ENCODE measurements around the gene P3H4.
"Not testable (repeated sequence)": the region's sequence is repeated elsewhere in the genome, so short reads cannot be mapped to it uniquely, and the experiment has no call there.

Gene P3H4, protein sequence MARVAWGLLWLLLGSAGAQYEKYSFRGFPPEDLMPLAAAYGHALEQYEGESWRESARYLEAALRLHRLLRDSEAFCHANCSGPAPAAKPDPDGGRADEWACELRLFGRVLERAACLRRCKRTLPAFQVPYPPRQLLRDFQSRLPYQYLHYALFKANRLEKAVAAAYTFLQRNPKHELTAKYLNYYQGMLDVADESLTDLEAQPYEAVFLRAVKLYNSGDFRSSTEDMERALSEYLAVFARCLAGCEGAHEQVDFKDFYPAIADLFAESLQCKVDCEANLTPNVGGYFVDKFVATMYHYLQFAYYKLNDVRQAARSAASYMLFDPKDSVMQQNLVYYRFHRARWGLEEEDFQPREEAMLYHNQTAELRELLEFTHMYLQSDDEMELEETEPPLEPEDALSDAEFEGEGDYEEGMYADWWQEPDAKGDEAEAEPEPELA

DNA sequence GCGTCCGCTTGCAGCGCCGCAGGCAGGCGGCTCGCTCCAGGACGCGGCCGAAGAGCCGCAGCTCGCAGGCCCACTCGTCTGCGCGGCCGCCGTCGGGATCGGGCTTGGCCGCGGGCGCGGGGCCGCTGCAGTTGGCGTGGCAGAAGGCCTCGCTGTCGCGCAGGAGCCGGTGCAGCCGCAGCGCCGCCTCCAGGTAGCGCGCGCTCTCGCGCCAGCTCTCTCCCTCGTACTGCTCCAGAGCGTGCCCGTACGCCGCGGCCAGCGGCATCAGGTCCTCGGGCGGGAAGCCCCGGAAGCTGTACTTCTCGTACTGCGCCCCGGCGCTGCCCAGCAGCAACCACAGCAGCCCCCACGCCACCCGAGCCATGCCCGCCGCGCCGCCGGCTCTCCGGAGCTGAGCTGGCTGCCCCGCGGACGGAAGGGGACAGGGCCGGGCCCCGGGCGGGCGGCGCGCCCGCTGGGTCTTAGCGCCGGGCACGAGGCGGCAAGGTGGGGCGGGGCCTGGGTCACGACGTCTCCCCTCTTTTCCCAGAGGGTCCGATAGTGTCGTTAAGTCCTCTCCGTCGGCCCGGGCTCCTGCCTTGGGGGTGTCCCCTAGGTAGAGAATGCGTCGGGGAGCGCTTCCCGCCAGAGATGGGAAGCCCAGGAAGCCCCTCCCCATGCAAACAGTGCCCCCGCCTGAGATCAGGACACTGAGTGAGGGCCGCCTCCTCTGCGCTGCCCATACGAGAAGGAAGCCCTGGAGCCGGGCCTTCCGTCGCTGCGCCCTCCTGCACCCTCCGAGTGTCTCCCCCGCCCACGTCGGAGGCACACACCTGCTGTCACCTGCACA is at the start of gene P3H4:
Gene P3H4, minus strand, starts transcription at position 401 of the 832 bp plus-strand sequence. Its CDS starts 34 bp downstream, at position 367.
- Histone ChIP-seq H3K9me3 (replicated peaks in 1 of 11) (no peaks in the 10 kb centered on the region), H3K27me3 (peaks cover 0 to 6% (median 0%) of the 10 kb centered on the region in 11 experiments; a peak in 5 of 22 replicates), H3K4me3 (peak within 1 kb of the TSS; percentile 63 to 83 (median 71)), H3K9ac (peak within 1 kb of the TSS; percentile 67 to 84 (median 79)), H3K27ac (peak within 1 kb of the TSS; percentile 6 to 77 (median 67); a peak in 19 of 22 replicates), H4K20me1 (peaks cover 0 to 16% (median 0%) of the 10 kb centered on the region in 11 experiments; a peak in 6 of 22 replicates), H3K4me1 (peaks cover 20 to 49% (median 42%) of the 10 kb centered on the region in 10 experiments), H3K4me2 (peak within 1 kb of the TSS; percentile 93 to 100 (median 97)), H3K36me3 (0 out of 22 replicates have a peak, but pooled peaks cover 0 to 7% (median 0%) of the 10 kb centered on the region in 11 experiments)
- TF ChIP-seq Cebpa-rat (IDR thresholded peaks at IDR 0.05) = no peak

DNA sequence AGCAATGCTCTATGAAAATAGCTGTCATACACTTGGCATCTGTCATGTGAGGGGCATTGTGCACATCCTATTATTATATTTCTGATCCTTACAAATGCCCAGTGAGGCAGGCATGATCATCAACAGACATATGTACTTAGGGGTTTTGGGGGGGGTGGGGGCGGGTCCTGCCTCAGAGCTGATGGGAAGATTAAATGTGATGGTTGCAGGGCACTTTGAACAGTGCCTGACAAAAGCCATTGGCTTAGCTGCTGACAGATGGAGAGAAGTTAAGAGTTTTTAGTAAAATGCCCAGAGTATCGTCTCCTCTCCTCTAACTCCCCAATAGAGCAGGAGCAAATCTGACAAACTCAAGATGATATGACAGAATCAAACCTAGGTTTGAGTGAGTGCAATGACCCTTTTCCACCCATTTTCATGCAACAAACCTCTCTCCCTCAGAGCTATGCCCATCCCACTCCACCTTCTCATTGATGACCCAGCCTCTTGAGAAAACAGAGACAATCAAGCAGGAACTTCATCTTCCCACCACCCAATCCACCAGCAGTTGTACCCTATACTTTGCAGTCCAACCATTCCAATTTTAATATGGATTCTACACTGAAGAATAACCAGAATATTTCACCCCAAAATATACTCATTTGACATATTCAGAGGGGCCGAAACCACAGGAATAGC is 48.6 kb upstream of the P3H4 start:
- Histone ChIP-seq H3K9ac (peak overlapping the region in 3 of 11 experiments; percentile 1 to 37 (median 20); a peak in 2 of 22 replicates), H3K9me3 (replicated peaks in 1 of 11) (no peaks in the 10 kb centered on the region), H3K4me1 (peaks cover 34 to 40% (median 38%) of the 10 kb centered on the region in 10 experiments), H3K27me3 (no peaks in the 10 kb centered on the region), H4K20me1 (peaks cover 44 to 96% (median 87%) of the 10 kb centered on the region in 11 experiments; a peak in 21 of 22 replicates), H3K4me3 (no peak overlapping the region), H3K36me3 (peaks cover 0 to 13% (median 5%) of the 10 kb centered on the region in 11 experiments; a peak in 11 of 22 replicates), H3K27ac (no peak overlapping the region), H3K4me2 (peak overlapping the region in 6 of 11 experiments; percentile 82 to 99 (median 96); a peak in 5 of 22 replicates)
- no peak for TF ChIP-seq Cebpa-rat (IDR thresholded peaks at IDR 0.05)

GRCh38 chr17:41851382-41851781 is 39.6 kb upstream of the P3H4 start:
- H3K4me2 ChIP-seq = peak overlapping the region; percentile 25 to 67 (median 47); a peak in 20 of 22 replicates
- not testable (repeated sequence) for H3K4me3 ChIP-seq; H3K27ac ChIP-seq; H3K27me3 ChIP-seq; H3K9me3 ChIP-seq (replicated peaks in 1 of 11)
- peaks cover 18 to 63% (median 53%) of the 10 kb centered on the region in 11 experiments for H3K36me3 ChIP-seq
- H3K4me1 ChIP-seq = peaks cover 30 to 40% (median 36%) of the 10 kb centered on the region in 10 experiments
- H3K9ac ChIP-seq = 0 out of 22 replicates have a peak overlapping the region, but pooled peaks of 1 of the 11 experiments have one; percentile 10
- H4K20me1 ChIP-seq = peaks cover 3 to 98% (median 76%) of the 10 kb centered on the region in 11 experiments; a peak in 17 of 22 replicates

- Histone ChIP-seq H3K4me1 (peaks cover 30 to 42% (median 36%) of the 10 kb centered on the region in 10 experiments), H3K4me3 (no peak overlapping the region), H4K20me1 (peaks cover 3 to 78% (median 59%) of the 10 kb centered on the region in 11 experiments; a peak in 15 of 22 replicates), H3K4me2 (peak overlapping the region in 10 of 11 experiments; percentile 25 to 67 (median 48); a peak in 17 of 22 replicates), H3K27ac (peak overlapping the region in 6 of 11 experiments; percentile 10 to 46 (median 22); a peak in 8 of 22 replicates), H3K9ac (peak overlapping the region in 2 of 11 experiments; percentile 16 to 38; a peak in 3 of 22 replicates), H3K36me3 (peaks cover 12 to 52% (median 42%) of the 10 kb centered on the region in 11 experiments), H3K27me3 (no peaks in the 10 kb centered on the region), H3K9me3 (replicated peaks in 1 of 11) (no peaks in the 10 kb centered on the region)
- TF ChIP-seq Cebpa-rat (IDR thresholded peaks at IDR 0.05) = no peak
These were observed 37.7 kb upstream of the P3H4 start for GRCh38 chr17:41849251-41849990.

DNA sequence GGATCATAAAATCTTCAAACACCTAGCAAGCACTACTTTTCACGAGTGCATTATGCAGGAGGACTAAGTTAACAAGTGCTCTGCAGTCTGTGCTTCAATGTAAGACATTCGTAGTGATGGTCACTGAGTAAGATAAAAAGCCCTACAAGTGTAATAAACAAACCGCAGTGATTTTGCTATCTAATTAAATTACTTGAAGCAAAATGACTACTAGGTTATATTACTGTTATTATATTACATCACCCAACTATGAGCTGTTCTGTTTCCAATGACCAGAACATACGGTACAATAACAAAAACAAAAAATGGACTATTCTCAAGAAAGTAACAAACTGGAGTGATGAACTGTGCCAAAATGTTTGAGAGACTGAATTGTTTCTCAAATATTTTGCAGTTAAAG is 37.0 kb upstream of the P3H4 start:
- no peaks in the 10 kb centered on the region for H3K27me3 ChIP-seq
- H3K9ac ChIP-seq = peak overlapping the region in 1 of 11 experiments; percentile 38; a peak in 1 of 22 replicates
- no peak overlapping the region for H3K4me3 ChIP-seq
- peaks cover 3 to 72% (median 52%) of the 10 kb centered on the region in 11 experiments; a peak in 15 of 22 replicates for H4K20me1 ChIP-seq
- no peaks in the 10 kb centered on the region for H3K9me3 ChIP-seq (replicated peaks in 1 of 11)
- no peak for TF ChIP-seq Cebpa-rat (IDR thresholded peaks at IDR 0.05)
- H3K4me2 ChIP-seq = peak overlapping the region in 5 of 11 experiments; percentile 25 to 61 (median 47); a peak in 10 of 22 replicates
- peaks cover 30 to 42% (median 36%) of the 10 kb centered on the region in 10 experiments for H3K4me1 ChIP-seq
- peaks cover 6 to 46% (median 36%) of the 10 kb centered on the region in 11 experiments for H3K36me3 ChIP-seq
- H3K27ac ChIP-seq = peak overlapping the region in 4 of 11 experiments; percentile 16 to 46 (median 21); a peak in 4 of 22 replicates

- TF ChIP-seq Cebpa-rat (IDR thresholded peaks at IDR 0.05) = no peak
- no peak overlapping the region for H3K4me3 ChIP-seq
- no peak overlapping the region for H3K9ac ChIP-seq
- H3K27ac ChIP-seq = no peak overlapping the region
- peaks cover 0 to 33% (median 14%) of the 10 kb centered on the region in 11 experiments; a peak in 11 of 22 replicates for H4K20me1 ChIP-seq
- no peaks in the 10 kb centered on the region for H3K9me3 ChIP-seq (replicated peaks in 1 of 11)
- peaks cover 0 to 16% (median 11%) of the 10 kb centered on the region in 11 experiments; a peak in 18 of 22 replicates for H3K36me3 ChIP-seq
- no peak overlapping the region for H3K4me2 ChIP-seq
- peaks cover 8 to 16% (median 12%) of the 10 kb centered on the region in 10 experiments; a peak in 19 of 20 replicates for H3K4me1 ChIP-seq
- H3K27me3 ChIP-seq = no peaks in the 10 kb centered on the region
These were observed 33.2 kb upstream of the P3H4 start for GRCh38 chr17:41844971-41845370.

GRCh38 chr17:41840781-41841180 is 29.0 kb upstream of the P3H4 start:
- peak overlapping the region in 2 of 11 experiments; percentile 6 to 11; a peak in 2 of 22 replicates for H3K4me2 ChIP-seq
- H4K20me1 ChIP-seq; H3K9ac ChIP-seq; H3K9me3 ChIP-seq (replicated peaks in 1 of 11); H3K27ac ChIP-seq; H3K4me3 ChIP-seq; H3K4me1 ChIP-seq; H3K27me3 ChIP-seq; H3K36me3 ChIP-seq: not testable (repeated sequence)

DNA sequence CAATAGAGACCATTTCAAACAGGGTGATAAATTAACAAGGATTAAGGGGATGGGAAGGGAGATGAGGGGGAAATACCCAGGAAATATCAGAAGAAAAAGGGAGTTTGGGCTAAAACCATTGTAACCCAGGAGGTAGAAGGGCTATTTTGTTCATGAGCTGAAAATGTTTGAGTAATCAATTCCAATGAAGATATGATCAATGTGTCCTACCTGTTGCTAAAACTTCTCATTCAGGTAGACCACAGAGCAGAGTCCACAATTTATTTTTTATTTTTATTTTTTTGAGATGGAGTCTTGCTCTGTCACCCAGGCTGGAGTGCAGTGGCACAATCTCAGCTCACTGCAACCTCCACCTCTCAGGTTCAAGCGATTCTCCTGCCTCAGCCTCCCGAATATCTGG is 27.7 kb upstream of the P3H4 start:
- not testable (repeated sequence) for H4K20me1 ChIP-seq; H3K4me2 ChIP-seq; H3K9ac ChIP-seq; H3K4me3 ChIP-seq; H3K9me3 ChIP-seq (replicated peaks in 1 of 11); H3K27me3 ChIP-seq; H3K27ac ChIP-seq; H3K36me3 ChIP-seq
- peaks cover 9 to 18% (median 16%) of the 10 kb centered on the region in 10 experiments for H3K4me1 ChIP-seq

Data from BLaER1 treated with 17β-estradiol and CSF1 and Interleukin-3, amounts not matched to agents 10 nM and 100 nM (cell line).